ENCODE measurements around the gene U2AF1. TPM values are rescaled to one million over a fixed set of nuclear protein-coding genes. Genes with fewer than 3 reads are reported as not detected.

The U2AF1 gene
- polyA plus RNA-seq, 4 donors = 15.0 to 88.0 (median 68.9) TPM

Other genes with a start within 250 kb of the U2AF1 start
- 10 to 100 TPM in 3 of 4 donors, 1 to 10 TPM in 1; 8.0 to 16.6 (median 13.1) TPM for gene WDR4, start 228.0 kb downstream of the U2AF1 start, polyA plus RNA-seq (ENCODE audit: insufficient read length in 4 of 4)
- gene NDUFV3, start 214.3 kb downstream of the U2AF1 start, polyA plus RNA-seq (ENCODE audit: insufficient read length in 4 of 4) = 10 to 100 TPM; 38.5 to 47.1 (median 43.2) TPM
- gene ERVH48-1, start 181.9 kb downstream of the U2AF1 start, polyA plus RNA-seq (ENCODE audit: insufficient read length in 4 of 4) = 1 to 10 TPM in 2 of 4 donors, under 1 TPM in 2; 0.13 to 1.8 (median 0.98) TPM
- gene PKNOX1, start 133.0 kb downstream of the U2AF1 start, polyA plus RNA-seq (ENCODE audit: insufficient read length in 4 of 4) = 10 to 100 TPM; 23.9 to 30.9 (median 26.8) TPM
- gene CBS, start 31.7 kb downstream of the U2AF1 start, polyA plus RNA-seq (ENCODE audit: insufficient read length in 4 of 4) = 10 to 100 TPM; 19.8 to 63.8 (median 40.4) TPM
- gene CRYAA, start 61.4 kb upstream of the U2AF1 start, polyA plus RNA-seq (ENCODE audit: insufficient read length in 4 of 4) = under 1 TPM in 2 of 4 donors, not detected in 2; 0.27 to 0.30 TPM

All from left renal cortex interstitium (tissue), 4 donors.